Measurements from ENCODE around the gene PTOV1. TPM values are rescaled to one million over a fixed set of nuclear protein-coding genes. Genes with fewer than 3 reads are reported as not detected.

PTOV1 gene
- total RNA-seq, 2 donors from 2014 or later, result 64.6 to 81.0 TPM

DNA sequence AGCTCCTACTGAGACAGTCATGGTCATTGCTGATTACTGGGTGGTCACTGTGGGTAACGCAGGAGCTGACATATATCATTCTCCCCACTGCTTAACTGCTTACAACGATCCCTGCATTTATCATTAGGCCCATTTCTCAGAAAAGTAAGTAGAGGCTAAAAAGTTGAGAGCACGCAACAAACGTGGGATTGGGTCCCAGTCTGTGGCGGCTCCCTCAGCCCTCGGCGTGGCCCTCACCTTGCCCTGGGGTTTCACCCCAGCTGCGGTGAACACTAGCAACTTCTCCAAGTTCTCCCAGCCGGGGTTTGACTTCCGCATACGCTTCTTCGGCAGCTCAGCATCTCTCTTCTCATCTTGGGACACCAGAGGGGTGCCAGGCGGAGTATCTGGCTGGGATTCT, 13.9 kb downstream of the PTOV1 start:
- Histone ChIP-seq H3K4me3 (no peak overlapping the region), H3K36me3 (peaks cover 42% of the 10 kb centered on the region)
- TF ChIP-seq, protein P1, sequence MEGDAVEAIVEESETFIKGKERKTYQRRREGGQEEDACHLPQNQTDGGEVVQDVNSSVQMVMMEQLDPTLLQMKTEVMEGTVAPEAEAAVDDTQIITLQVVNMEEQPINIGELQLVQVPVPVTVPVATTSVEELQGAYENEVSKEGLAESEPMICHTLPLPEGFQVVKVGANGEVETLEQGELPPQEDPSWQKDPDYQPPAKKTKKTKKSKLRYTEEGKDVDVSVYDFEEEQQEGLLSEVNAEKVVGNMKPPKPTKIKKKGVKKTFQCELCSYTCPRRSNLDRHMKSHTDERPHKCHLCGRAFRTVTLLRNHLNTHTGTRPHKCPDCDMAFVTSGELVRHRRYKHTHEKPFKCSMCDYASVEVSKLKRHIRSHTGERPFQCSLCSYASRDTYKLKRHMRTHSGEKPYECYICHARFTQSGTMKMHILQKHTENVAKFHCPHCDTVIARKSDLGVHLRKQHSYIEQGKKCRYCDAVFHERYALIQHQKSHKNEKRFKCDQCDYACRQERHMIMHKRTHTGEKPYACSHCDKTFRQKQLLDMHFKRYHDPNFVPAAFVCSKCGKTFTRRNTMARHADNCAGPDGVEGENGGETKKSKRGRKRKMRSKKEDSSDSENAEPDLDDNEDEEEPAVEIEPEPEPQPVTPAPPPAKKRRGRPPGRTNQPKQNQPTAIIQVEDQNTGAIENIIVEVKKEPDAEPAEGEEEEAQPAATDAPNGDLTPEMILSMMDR (IDR thresholded peaks at IDR 0.05), result no peak

DNA sequence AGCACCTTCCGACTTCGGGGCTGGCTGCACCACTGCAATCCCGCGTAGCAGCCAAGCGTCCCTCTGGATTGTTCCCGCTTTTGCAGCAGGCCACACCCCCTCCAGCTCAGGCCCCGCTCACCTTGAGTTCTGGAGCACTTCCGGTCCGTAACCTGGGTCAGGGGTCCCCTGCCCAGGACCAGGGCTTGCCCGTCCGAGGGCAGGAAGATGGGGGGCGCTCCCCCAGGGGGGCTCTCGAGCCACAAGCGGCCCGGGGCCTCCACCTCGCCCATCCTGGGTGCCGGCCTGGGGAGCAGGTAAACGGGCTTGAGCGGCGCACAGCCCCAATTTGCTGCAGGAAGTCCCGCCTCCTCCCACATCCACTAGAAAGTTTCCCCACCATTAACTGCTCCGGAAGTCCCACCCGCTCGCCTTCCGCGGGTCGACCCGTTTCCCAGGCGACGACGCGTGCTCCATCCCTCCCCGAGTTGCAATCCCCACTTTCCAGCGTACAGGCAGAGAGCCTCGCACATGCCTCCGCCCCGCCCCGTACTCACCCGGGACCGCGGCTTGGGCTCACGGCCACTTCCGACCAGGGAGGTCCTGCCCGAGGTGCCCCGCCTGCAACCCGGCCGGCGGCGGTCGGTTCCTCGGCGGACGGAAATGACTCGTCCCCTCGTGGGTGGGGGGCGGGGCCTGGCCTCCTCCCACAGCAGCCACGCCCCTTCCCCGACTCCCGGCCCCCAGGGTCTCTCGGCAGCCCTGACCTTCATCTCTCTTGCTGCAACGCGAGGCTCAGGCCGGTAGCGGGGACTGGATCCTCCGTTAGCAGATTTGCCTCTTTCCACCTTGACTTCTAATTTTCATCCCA, 16.2 kb downstream of the PTOV1 start, which contains the start of gene PNKP:
Gene PNKP, minus strand, starts transcription at position 644 of the 850 bp plus-strand sequence. Its CDS starts 372 bp downstream, at position 272.
- TF ChIP-seq, protein P1 (IDR thresholded peaks at IDR 0.05), result no peak
- Histone ChIP-seq H3K4me3 (peak within 1 kb of the TSS; percentile 79 to 87), H3K9me3 (no peaks in the 10 kb centered on the region), H3K27ac (peak within 1 kb of the TSS; percentile 90 to 96), H3K27me3 (no peaks in the 10 kb centered on the region), H3K36me3 (peaks cover 28% of the 10 kb centered on the region), H3K4me1 (peaks cover 0 to 53% of the 10 kb centered on the region in 2 donors)
- peak; percentile 93 for DNase-seq (ENCODE audit: low spot score)

More for the DNA sequence above, 13.9 kb downstream of the PTOV1 start:
- DNase-seq (ENCODE audit: low spot score), result no peak
- Histone ChIP-seq H3K4me1 (peaks cover 0 to 53% of the 10 kb centered on the region in 2 donors), H3K9me3 (no peaks in the 10 kb centered on the region), H3K27me3 (no peaks in the 10 kb centered on the region), H3K27ac (peak overlapping the region in 1 of 2 donors; percentile 55)

DNA sequence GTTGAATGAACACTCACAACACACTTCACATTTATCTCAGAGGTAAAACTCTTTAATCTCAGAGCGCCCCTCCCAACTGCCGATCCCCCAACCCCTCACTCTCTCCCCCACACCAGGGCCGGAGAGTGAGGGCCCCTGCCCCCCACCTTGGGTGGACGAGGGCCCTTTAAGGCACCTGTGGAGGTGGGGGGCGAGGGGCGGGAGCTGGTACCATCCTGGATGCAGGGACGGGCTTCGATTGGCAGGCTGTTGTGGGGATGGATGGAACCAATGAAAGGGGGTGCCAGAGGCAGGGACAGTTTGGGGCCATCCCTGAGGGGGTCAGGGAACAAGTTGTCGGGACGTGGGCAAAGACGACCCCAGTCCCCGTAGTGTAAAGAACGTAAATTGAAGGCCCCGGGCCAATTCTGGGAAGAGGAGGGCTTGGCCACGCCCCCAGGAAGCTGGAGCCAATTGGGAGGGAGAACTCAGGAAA, 18.1 kb downstream of the PTOV1 start:
- Histone ChIP-seq H3K36me3 (peaks cover 16% of the 10 kb centered on the region), H3K27ac (peak overlapping the region; percentile 90 to 96), H3K4me1 (peaks cover 0 to 53% of the 10 kb centered on the region in 2 donors), H3K4me3 (peak overlapping the region; percentile 18 to 51), H3K9me3 (no peaks in the 10 kb centered on the region), H3K27me3 (no peaks in the 10 kb centered on the region)
- DNase-seq (ENCODE audit: low spot score), result no peak
- TF ChIP-seq, protein P1 (IDR thresholded peaks at IDR 0.05), result no peak

DNA sequence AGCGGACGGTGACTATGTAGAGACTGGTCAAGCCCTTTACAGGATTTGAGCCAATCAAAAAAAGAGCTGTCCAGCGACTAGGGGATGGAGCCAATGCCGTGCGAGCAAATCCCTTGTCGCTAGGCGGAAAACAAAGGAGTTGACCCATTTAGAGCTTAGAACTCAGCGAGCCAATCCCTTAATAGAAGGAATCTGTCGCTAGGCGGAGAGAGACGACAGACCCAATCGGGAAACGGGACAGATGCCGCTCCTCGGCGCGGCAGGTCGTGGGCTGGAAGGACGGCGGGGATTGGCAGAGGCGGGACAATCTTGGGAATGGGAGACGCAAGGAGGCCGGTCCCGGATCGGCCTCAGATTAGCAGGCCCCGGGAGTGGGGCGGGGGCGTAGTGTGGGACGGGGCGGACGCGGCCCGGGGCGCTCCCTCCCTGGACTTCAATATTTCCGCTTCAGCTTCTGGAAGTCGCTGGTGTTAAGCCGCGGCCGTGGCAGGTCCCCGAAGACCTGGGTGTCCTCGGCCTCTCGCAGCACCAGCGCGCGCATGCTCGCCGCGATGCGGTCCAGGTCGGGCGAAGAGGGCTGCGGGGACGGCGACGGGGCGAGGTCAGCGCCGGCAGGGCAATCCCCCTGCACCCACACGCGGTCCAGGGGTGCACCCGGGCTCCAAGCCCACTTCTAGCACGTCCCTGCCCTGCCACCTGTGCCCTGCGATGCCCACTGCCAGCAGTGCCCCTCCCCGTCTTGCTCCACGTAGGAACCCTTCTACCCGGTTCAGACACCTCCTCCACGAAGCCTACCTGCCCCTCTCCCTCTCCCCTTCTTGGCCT, 18.7 kb downstream of the PTOV1 start:
- TF ChIP-seq, protein P1 (IDR thresholded peaks at IDR 0.05), result no peak
- DNase-seq (ENCODE audit: low spot score), result peak; percentile 99
- peak overlapping the region; percentile 40 to 59 for H3K4me3 ChIP-seq
- H3K27me3 ChIP-seq, result no peaks in the 10 kb centered on the region
- H3K36me3 ChIP-seq, result peaks cover 10% of the 10 kb centered on the region
- peak overlapping the region; percentile 90 to 96 for H3K27ac ChIP-seq
- H3K4me1 ChIP-seq, result peaks cover 0 to 54% of the 10 kb centered on the region in 2 donors
- H3K9me3 ChIP-seq, result no peaks in the 10 kb centered on the region

DNA sequence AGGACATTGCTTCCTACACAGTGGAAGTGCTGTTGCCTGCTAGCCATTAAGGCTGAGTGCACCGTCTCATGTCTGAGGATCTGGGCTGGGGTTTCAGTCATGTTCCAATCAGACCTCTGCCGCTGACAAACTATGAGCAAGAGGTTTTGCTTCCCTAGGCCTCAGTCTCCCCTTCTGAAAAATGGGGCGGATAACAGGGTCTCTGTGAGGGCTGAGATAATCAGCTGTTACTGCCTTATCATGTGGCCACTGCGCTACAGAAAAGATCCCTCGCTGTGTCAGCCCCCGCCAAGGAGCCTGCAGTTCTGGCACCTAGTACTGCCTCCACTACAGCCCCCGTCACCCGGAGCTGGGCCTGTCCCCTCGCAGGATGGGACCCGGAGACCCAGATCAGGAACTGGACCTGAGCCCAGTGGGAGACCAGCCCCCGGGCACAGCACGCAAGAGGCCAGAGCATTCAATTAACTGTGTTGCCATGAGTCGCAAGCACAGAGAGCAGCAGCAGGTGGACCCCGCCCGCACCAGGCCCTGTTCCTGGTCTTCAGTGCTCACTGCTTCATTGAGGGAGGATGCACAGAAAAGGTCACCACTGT, 19.4 kb downstream of the PTOV1 start:
- Histone ChIP-seq H3K9me3 (no peaks in the 10 kb centered on the region), H3K27ac (peak overlapping the region; percentile 86 to 96), H3K4me3 (peak overlapping the region; percentile 40 to 59), H3K36me3 (peaks cover 8% of the 10 kb centered on the region), H3K4me1 (peaks cover 0 to 54% of the 10 kb centered on the region in 2 donors), H3K27me3 (no peaks in the 10 kb centered on the region)
- TF ChIP-seq, protein P1 (IDR thresholded peaks at IDR 0.05), result no peak
- no peak for DNase-seq (ENCODE audit: low spot score)
